OCI-LY7 (cell line): ENCODE measurements around the gene SLC4A11.

Experiments used
- EZH2phosphoT487 ChIP-seq: fragments of 200-600 bp; sonication (generic); IDR thresholded peaks from 2 replicates; pipeline ENCODE4 v1.6.1; 2018; ENCODE audit warnings: low read depth, borderline replicate concordance, mild to moderate bottlenecking, mixed run types, antibody characterized with exemption, low read length, moderate library complexity, mixed read lengths
- TF ChIP-seq, protein P1 (sequence below): fragments of 200-600 bp; sonication (generic); conservative IDR thresholded peaks from 2 replicates; pipeline ENCODE4 v1.5.1; 2014; ENCODE audit warnings: mild to moderate bottlenecking, antibody characterized with exemption, low read length, moderate library complexity, mixed read lengths

DNA sequence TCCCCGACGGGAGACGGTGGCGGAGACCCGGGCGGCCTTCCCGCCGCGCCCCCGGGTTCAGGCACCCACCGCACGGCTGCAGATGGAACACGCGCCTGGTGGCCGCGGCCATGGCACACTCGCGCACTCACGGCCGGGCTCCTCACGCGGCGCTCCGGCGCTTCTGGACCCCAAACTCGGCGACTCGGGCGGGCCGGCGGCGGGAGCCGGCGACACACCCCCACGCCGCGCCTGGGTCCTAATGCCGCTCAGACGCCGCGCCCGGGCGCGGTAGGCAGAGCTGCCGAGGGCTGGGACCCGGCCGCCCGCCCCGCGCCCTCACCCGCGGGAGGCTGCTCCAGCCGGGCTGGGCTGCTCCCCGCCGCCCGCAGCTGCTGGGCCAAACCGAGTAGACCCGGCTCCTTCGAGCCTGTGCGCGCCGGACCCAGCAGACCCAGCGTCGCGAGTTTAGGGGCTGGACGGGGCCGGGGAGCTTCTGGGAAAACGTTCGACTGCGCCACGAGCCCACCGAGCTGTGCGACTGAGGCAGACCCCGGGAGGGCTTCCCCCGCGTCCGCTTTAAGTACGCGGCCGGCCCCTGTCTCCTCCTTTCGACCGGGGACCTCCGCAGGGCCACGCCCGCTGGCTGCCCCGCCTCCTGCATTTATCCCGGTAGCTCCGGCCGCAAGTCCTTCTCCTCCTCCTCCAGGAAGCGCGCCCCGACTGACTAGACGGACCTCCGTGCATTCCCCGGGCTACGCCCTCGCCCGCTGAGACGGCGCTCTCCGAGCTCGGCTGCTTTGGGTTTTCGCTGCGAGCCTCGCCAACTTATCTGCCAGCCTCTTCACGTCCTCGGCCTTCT is at the start of gene SLC4A11:
- TF ChIP-seq, protein P1, sequence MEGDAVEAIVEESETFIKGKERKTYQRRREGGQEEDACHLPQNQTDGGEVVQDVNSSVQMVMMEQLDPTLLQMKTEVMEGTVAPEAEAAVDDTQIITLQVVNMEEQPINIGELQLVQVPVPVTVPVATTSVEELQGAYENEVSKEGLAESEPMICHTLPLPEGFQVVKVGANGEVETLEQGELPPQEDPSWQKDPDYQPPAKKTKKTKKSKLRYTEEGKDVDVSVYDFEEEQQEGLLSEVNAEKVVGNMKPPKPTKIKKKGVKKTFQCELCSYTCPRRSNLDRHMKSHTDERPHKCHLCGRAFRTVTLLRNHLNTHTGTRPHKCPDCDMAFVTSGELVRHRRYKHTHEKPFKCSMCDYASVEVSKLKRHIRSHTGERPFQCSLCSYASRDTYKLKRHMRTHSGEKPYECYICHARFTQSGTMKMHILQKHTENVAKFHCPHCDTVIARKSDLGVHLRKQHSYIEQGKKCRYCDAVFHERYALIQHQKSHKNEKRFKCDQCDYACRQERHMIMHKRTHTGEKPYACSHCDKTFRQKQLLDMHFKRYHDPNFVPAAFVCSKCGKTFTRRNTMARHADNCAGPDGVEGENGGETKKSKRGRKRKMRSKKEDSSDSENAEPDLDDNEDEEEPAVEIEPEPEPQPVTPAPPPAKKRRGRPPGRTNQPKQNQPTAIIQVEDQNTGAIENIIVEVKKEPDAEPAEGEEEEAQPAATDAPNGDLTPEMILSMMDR, result no peak
- TF ChIP-seq EZH2phosphoT487, result no peak
